ENCODE measurements around the gene DDX1. TPM values are rescaled to one million over a fixed set of nuclear protein-coding genes. Genes with fewer than 3 reads are reported as not detected.

DDX1 gene
- polyA plus RNA-seq, 5 donors, result 110 to 149 (median 145) TPM

DNA sequence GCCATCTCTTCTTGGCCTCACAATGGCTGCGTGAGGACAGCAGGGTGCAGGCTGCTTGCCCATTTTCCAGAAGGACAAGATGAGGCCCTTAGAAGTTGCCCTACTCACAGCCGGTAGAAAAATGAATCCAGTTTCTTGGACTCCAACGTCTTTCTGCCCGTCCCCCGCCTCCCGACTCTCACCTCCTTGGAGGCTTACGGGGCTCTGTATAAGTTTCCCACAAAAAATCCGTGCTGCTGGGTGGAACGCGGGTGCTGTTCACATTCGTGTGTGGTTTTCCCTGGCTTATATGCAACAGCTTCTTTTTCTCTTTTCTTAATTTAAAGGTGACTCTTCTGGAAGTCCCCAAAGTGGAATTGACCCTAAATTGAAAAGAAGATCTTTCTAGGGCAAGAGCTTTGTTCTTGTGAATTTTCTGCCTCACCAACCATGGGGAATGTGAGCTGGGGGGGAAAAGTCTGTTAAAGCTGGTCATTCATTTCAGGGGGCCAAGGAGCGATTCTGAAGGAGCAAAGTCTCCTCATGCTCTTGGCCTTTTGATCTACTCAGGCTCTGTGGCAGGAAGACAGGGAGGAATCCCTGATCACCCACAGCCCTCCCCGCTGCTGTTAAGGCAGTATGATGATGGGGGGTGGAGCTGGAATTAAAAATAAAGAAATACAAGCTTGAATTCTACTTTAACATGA, 51.3 kb downstream of the DDX1 start:
- DNase-seq, result no peak

- DNase-seq, result no peak
Observed at GRCh38 chr2:15643791-15644585, 52.3 kb downstream of the DDX1 start.

DNA sequence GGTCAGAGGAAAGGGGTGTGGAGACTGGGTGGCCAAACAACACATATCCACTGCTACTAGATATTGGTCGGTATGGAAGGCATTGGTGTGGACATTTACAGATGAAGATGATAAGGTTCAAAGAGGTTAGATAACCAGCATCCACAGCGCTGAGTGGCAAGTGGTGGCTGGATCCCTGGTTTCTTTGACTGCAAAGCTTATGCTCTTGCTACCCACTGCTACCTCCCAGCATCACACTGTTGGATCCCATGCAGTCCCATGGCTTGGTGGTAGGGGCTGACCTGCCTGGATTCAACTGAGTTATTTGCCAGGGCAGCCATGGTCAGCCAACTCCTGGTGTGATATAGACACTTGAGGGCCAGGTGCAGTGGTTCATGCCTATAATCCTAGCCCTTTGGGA, 53.6 kb downstream of the DDX1 start:
- DNase-seq, result no peak

- no peak for DNase-seq
Observed at GRCh38 chr2:15645720-15646385, 54.2 kb downstream of the DDX1 start.

DNA sequence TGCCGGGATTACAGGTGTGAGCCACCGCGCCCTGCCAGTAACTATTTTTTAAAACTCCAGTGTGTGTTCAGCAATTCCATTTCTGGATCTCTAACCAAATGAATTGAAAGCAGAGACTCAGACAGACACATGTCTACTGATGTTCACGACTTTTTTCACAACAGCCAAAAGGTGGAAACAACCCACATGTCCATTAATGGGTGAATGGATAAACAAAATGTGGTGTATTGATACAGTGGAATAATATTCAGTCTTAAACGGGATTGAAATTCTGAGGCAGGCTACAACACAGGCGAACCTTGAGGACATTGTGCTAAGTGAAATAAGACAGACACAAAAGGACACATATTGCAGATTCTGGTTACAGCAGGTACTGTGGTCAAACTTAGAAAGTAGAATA, 55.0 kb downstream of the DDX1 start:
- no peak for DNase-seq

DNA sequence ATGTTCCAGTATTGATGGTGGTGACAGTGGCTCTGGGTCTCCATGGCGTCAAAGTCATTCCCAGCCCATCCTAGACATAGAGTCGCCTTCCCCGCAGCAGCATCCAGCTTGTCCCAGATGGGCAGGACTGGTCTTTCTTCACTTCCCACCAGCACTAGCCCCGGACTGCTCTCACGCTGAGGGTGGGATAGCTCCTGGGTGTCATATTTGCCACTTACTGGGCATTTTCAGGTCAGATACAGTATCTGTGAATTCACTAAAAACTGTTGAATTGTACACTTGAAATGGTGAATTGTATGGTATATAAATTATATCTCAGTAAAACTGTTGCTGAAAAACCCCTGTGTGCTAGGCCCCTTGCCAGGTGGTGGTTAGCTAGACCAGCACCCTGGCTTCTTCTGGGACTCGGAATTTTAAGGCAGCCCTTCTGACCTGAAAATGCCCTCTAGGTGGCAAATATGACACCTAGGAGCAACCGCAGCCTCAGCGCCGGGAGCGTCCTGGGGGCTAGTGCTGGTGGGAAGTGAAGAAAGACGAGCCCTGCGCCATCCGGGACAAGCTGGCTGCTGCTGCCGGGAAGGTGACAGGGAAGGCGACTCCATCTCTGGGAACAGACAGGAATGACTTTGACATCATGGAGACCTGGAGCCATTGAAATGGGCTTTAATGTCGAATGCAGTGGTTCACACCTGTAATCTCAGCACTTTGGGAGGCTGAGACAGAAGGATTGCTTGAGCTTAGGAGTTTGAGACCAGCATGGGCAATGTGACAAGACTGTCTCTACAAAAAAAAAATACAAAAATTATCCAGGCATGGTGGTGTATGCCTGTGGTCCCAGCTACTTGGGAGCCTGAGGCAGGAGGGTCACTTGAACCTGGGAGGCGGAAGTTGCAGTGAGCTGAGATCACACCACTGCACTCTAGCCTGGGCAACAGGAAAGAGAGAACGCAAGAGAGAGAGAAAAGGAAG, 56.2 kb downstream of the DDX1 start:
- no peak for DNase-seq

DNA sequence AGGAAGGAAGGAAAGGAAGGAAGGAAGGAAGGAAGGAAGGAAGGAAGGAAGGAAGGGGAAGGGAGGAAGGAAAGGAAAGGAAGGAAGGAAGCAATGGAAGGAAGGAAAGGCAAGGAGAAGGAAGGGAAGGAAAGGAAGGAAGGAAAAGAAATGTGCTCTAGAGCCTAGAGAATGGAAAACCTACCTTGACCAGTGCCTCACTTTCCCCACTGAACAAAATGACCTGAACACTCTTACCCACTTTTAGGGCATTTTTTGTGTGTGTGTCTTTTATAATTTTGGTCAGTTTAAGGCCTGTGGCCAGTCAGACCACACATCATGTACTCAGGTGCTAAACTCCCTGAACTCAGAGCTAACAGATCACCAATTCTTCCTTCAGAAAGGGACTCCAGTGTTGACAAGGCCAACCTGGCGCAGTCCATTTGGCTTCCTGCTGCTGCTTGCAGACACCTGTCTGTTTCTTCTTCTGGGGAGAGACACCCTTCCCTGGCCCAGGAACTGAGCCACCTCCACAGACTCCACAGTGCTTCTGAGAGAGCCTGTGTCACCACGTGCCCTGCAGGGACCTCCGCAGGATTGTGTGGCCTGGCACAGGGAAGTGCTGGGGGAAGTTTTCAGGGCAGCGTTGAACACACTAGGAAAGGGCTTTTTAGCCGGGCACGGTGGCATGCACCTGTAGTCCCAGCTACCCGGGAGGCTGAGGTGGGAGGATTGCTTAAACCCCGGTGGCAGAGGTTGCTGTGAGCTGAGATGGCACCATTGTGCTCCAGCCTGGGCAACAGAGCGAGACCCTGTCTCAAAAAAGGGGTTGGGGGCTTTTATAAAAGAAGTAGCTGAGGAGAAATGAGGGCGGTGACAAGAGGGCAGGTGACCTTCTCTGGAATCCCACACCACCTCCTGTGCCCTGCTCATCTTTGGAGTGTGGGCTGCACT, 57.2 kb downstream of the DDX1 start:
- no peak for DNase-seq

DNA sequence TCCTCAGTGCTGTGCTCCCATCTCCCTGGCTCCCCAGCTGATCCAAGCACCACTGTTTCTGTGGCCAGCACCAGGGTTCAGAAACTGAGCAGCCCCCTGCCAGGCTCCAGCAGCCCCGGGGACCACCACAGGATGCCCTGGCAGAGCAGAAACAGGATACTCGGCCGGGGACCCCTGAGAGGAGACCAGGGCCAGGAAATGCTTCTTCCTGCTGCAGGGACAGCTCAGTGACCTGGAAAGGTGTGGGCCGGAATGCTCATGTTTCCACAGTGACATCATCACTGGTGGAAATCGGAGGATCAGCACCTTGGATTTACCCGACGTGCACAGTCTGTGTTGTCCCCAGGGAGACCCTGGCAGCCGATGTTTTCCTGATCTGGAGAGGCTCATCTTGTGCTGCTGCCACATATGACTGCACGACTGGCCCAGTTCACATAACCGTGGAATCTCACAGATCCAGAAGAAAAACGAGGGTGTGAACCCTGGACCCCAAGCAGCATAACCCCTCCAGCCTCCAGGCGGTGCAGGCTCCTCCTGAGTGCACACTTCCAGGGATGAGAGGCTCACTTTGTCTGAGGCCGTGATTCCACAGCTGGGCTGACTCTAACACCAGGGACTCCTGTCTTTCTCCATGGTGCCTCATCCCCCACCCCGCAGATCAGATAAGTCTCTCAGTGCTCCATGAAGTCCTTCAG, 58.0 kb downstream of the DDX1 start:
- DNase-seq, result no peak

DNA sequence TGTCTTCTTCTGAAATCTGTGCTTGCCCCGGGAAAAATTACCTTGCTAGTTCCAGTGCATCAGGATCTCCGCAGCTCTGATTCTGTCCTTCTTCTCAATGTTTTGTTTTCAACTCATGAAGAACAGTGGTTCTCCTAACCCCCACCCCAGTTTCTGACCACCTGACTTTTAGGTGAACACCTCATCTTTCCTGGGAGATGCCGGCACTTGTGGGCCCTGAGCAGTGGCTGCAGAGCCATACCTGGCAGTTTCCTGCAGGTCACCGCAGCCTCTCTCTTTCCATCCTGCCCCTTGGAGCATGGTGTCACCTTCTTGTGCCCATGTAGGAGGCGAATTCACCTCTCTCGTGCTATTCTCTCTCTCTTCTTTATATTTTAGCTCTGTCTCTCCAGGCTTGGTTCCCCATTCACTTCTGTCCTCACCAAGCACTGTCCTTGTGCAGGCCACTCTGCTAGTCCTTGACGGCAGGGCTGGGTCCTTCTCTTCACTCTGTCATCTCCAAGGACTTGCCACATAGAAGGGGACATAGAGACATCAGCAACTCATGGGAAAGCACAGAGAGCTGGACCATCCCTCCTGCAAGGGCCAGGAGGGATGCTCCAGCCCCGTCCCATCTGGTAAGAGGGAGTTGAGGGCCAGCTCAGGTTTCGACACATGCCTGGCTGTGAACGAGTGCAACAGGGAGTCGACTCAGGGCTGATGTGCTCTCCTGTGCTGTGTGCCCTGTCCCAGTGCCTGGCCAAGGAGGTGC, 59.1 kb downstream of the DDX1 start:
- no peak for DNase-seq

- DNase-seq, result no peak
Observed at GRCh38 chr2:15651367-15651727, 59.7 kb downstream of the DDX1 start.

DNA sequence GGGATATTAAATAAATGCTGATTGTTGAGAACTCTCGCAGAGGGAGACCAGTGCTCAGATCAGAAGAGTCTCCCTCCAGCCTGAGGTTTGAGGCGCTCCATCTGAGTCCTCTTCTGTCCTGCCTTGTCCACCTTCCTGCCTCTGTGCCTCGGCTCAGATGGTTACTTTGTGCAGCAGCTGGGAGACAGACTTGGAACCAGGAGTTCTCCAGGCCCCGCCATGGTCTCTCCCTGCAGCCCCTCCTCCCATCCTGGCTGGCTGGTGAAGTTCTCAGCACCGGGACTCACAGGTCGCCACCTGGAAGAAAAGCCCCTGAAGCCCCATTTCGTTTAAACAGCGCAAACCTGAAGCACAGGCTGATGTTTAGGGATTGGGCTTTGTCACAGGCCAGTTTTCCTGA, 60.6 kb downstream of the DDX1 start:
- no peak for DNase-seq

- no peak for DNase-seq
Observed at GRCh38 chr2:15652801-15653200, 61.1 kb downstream of the DDX1 start.

- DNase-seq, result no peak
Observed at GRCh38 chr2:15653806-15654726, 62.4 kb downstream of the DDX1 start.

DNA sequence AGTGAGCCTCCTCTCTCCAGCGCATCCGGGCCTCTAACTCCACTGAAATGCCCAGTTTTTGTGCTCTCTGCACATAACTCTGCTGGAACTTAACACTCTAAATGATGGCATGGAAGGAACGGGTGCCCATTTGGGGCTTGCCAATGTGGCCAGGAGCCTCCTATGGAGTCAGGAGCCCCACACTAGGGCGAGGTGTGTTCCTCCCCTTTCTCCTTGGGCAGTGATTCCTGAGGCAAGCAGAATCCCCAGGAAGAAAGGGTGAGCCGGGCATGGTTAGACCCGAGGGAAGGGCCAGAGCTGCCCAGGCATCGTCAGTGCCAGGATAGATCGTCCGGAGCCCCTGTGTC, 63.0 kb downstream of the DDX1 start:
- DNase-seq, result no peak

DNA sequence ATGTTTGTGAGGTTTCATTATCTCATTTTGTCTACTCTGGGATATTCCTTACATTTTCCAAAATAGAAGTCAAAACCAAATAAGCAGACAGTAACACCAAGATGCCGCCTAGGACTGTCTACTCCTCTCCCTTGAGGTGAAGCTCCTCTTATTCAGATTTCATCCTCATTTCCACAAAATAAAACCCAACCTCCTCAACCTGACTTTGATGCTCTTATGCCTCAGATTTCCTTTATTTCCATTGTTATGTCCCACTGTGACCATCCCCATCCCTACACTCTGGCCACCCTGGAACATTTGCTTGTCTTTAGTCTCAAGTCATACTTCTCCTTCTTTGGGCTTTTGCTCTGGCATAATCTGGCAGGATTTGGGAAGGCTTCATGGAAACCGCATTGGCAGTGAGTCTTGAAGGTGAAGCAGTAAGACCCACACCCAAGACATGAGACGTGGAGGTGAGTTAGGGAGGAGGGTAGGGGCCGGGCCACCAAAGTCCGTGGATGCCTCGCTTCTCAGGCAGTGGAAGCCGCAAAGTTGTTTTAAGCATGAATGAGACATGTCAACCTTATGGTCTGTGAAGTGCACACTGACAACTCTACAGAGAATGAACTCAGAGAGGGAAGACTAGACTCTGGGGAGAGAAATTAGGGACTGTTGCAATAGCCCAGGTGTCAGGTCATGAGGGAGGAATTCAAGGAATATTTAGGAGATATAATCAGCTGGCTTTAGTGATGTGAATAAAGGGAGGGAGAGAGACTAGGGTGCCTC, 63.6 kb downstream of the DDX1 start:
- no peak for DNase-seq

DNA sequence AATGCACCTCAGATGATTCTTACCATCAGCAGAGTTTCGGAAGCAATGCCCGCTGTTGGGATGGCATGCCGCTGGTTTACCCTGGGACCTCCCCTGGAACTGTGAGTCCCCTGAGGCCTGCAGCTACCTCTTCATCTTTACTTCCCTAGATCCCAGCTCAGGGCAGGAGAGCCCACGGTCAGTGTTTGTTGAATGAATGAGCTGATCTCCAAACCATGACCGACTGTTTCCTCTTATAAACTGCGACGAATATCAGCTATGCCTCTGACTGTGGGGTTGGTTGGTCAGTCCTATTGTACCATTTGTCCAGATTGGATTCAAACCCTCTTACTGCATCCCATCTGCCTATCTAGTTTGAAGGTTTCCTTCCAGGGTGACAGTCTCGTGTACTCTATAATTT, 64.4 kb downstream of the DDX1 start:
- no peak for DNase-seq

- no peak for DNase-seq
Observed at GRCh38 chr2:15657759-15658158, 66.1 kb downstream of the DDX1 start.

Measured in right lung (tissue), 5 donors.